K562 (cell line): Measurements from ENCODE around the gene AARSD1. TPM values are rescaled to one million over a fixed set of nuclear protein-coding genes. Genes with fewer than 3 reads are reported as not detected.

ENCODE experiments used
- ATF1 ChIP-seq, 2 experiments: fragments of 450-650 bp in 1 of 2; IDR thresholded peaks; 2 replicates each; pipeline ENCODE4 v1.6.1; 2016; ENCODE audit warnings: missing compliant biosample characterization in 1 of 2, missing genetic modification characterization in 1 of 2
- BRD9 ChIP-seq: fragments of 450-650 bp; IDR thresholded peaks from 2 replicates; pipeline ENCODE4 v1.6.1; 2018; ENCODE audit warnings: low read depth; ENCODE audit not compliant: partially characterized antibody
- CHCHD3 ChIP-seq: fragments of 250-450 bp; sonication (Bioruptor Pico); IDR thresholded peaks from 2 replicates; pipeline ENCODE4 v2.1.2; 2022; ENCODE audit warnings: mild to moderate bottlenecking
- GABPB1 ChIP-seq: sonication (generic); formaldehyde crosslinking; IDR thresholded peaks from 2 replicates; pipeline ENCODE4 v1.8.0; 2022; ENCODE audit warnings: mild to moderate bottlenecking, missing genetic modification reagents
- JUN ChIP-seq, 2 experiments: sonication (generic) in 1 of 2; formaldehyde crosslinking in 1 of 2; IDR thresholded peaks; 2 replicates each; pipeline versions ENCODE4 v1.6.1 to v1.8.0; 2012 to 2022; ENCODE audit warnings: borderline replicate concordance in 2 of 2, mild to moderate bottlenecking in 2 of 2, improper control_type of control experiment in 1 of 2, low read depth in 1 of 2, low read length in 1 of 2, missing genetic modification reagents in 1 of 2
- KLF6 ChIP-seq: fragments of 250-450 bp; sonication (Bioruptor Pico); IDR thresholded peaks from 2 replicates; pipeline ENCODE4 v1.4.0; 2020; ENCODE audit warnings: mild to moderate bottlenecking, moderate library complexity, borderline replicate concordance
- LCOR ChIP-seq: sonication (generic); formaldehyde crosslinking; IDR thresholded peaks from 2 replicates; pipeline ENCODE4 v1.8.0; 2022; ENCODE audit warnings: mild to moderate bottlenecking, missing genetic modification reagents
- MAZ ChIP-seq, 2 experiments: fragments of 450-650 bp in 1 of 2; sonication (generic) in 1 of 2; formaldehyde crosslinking; IDR thresholded peaks in 1 of 2; conservative IDR thresholded peaks in 1 of 2; 2 replicates each; pipeline versions ENCODE4 v1.4.0 to v1.5.0; 2020; ENCODE audit warnings: mild to moderate bottlenecking in 1 of 2, missing genetic modification reagents in 1 of 2
- MTA3 ChIP-seq: fragments of 450-650 bp; formaldehyde crosslinking; IDR thresholded peaks from 2 replicates; pipeline ENCODE4 v1.6.1; 2017; ENCODE audit warnings: mild to moderate bottlenecking, borderline replicate concordance
- SMARCC2 ChIP-seq: fragments of 450-650 bp; IDR thresholded peaks from 2 replicates; pipeline ENCODE4 v1.6.1; 2017; ENCODE audit warnings: antibody characterized with exemption, moderate library complexity, mild to moderate bottlenecking, low read depth
- TAF7 ChIP-seq: fragments of 450-650 bp; IDR thresholded peaks from 2 replicates; pipeline ENCODE4 v1.6.1; 2016; ENCODE audit warnings: missing genetic modification characterization, missing compliant biosample characterization
- TFAP4 ChIP-seq: sonication (generic); formaldehyde crosslinking; IDR thresholded peaks from 2 replicates; pipeline ENCODE4 v1.8.0; 2022; ENCODE audit warnings: missing genetic modification reagents, mild to moderate bottlenecking, moderate library complexity, borderline replicate concordance
- ZBTB40 ChIP-seq, 2 experiments: fragments of 450-650 bp in 1 of 2; sonication (generic) in 1 of 2; formaldehyde crosslinking in 1 of 2; IDR thresholded peaks; 2 replicates each; pipeline versions ENCODE4 v1.7.1 to v1.9.0; 2016 to 2022; ENCODE audit warnings: inconsistent platforms in 1 of 2, mild to moderate bottlenecking in 1 of 2, missing genetic modification reagents in 1 of 2
- ZNF445 ChIP-seq: fragments of 250-450 bp; sonication (Bioruptor Pico); IDR thresholded peaks from 2 replicates; pipeline ENCODE4 v1.4.0; 2020; ENCODE audit warnings: low read depth, mild to moderate bottlenecking, moderate library complexity
- ZNF764 ChIP-seq: fragments of 250-450 bp; sonication (Bioruptor Pico); IDR thresholded peaks from 2 replicates; pipeline ENCODE4 v1.4.0; 2020; ENCODE audit warnings: low read depth, mild to moderate bottlenecking, moderate library complexity
- polyA plus RNA-seq, 8 experiments: library from polyadenylated mRNA; depleted of rRNA in 4 of 8; stranded (reverse) in 5 of 8; unstranded in 3 of 8; fragments of >200 nt; fragmentation: Nextera tagmentation in 2 of 8; fragmentation: Illumina TruSeq in 1 of 8; extraction: Ambion mirVana in 2 of 8; extraction: Trizol in 1 of 8; gene quantifications; 2 replicates each; pipeline versions ENCODE4 v1.2.1 to v1.2.3, GENCODE V29; 2011 to 2014; ENCODE audit warnings: inconsistent platforms in 1 of 8, missing spikeins in 1 of 8
- total RNA-seq, 7 experiments: library from RNA; depleted of rRNA in 6 of 7; stranded (reverse); fragments of >200 nt in 6 of 7; fragmentation: Illumina TruSeq in 2 of 7; extraction: Trizol in 2 of 7; gene quantifications; 2 replicates each; pipeline versions ENCODE4 v1.2.1 to v1.2.3, GENCODE V29; 2011 to 2021; ENCODE audit warnings: low replicate concordance in 1 of 7

AARSD1 gene
- total and polyA plus RNA-seq, 9 of the 15 experiments (the other 6 are each of a cell fraction or from before 2014, with no cell fraction given), result 51.7 to 98.5 (median 68.6) TPM

- TF ChIP-seq LCOR (CRISPR knock-in tag) (peak; percentile 84; the same call in 1 of the 2 replicates), ZNF445 (CRISPR knock-in tag) (no peak), BRD9 (peak; percentile 98), MAZ (CRISPR knock-in tag; conservative IDR thresholded peaks at IDR 0.05 in 1 of 2, IDR thresholded peaks at IDR 0.05 in 1 of 2) (peak; percentile 47 to 97; a peak in 3 of 4 replicates), MTA3 (peak; percentile 94; the same call in 1 of the 2 replicates), GABPB1 (CRISPR knock-in tag) (peak; percentile 98), KLF6 (CRISPR knock-in tag) (peak; percentile 90; the same call in 1 of the 2 replicates), TAF7 (tag) (peak; percentile 98), TFAP4 (CRISPR knock-in tag) (peak; percentile 92), ATF1 (CRISPR knock-in tag; IDR thresholded peaks at IDR 0.05) (no peak), ATF1 (tag; IDR thresholded peaks at IDR 0.05) (peak; percentile 98), CHCHD3 (CRISPR knock-in tag) (no peak), SMARCC2 (peak; percentile 51; the same call in 1 of the 2 replicates), ZNF764 (CRISPR knock-in tag) (no peak), JUN (IDR thresholded peaks at IDR 0.05; ENCODE audit: borderline replicate concordance, low read depth, low read length) (peak; percentile 86), JUN (CRISPR knock-in tag; IDR thresholded peaks at IDR 0.05; ENCODE audit: borderline replicate concordance) (no peak), ZBTB40 (IDR thresholded peaks at IDR 0.05) (peak; percentile 100), ZBTB40 (CRISPR knock-in tag; IDR thresholded peaks at IDR 0.05) (peak; percentile 100)
Measured at GRCh38 chr17:42997984-42998938, 34.0 kb upstream of the AARSD1 start, which contains the start of gene RPL27 (continued).
